ENCODE measurements around the gene HOXC5. TPM values are rescaled to one million over a fixed set of nuclear protein-coding genes. Genes with fewer than 3 reads are reported as not detected.

Gene HOXC5
- total and polyA plus RNA-seq, 9 donors, result 1.8 to 11.0 (median 2.9) TPM

GRCh38 chr12:54022960-54023884, 9.6 kb upstream of the HOXC5 start:
- no peaks in the 10 kb centered on the region for H3K27me3 ChIP-seq
- H3K27ac ChIP-seq, result peak overlapping the region; percentile 33 to 95
- 33 to 61% (median 42%) methylated on average over 8 of the region's 8 CpGs for WGBS, 3 donors

GRCh38 chr12:54024127-54024526, 8.7 kb upstream of the HOXC5 start:
- Histone ChIP-seq H3K4me3 (no peak overlapping the region), H3K27ac (peak overlapping the region; percentile 39 to 95), H3K36me3 (no peaks in the 10 kb centered on the region), H3K4me1 (ENCODE audit: insufficient read depth) (peaks cover 11% of the 10 kb centered on the region), H3K27me3 (no peaks in the 10 kb centered on the region), H3K9me3 (no peaks in the 10 kb centered on the region)
- no peak for TF ChIP-seq CTCF (IDR thresholded peaks at IDR 0.05)
- no peak for TF ChIP-seq EP300 (IDR thresholded peaks at IDR 0.05)
- TF ChIP-seq POLR2A (IDR thresholded peaks at IDR 0.05), result no peak
- intact Hi-C loops (cut with DNase I), result no loop called here
- DNase-seq, result peak in 4 of 5 donors; percentile 41 to 56 (median 54)
- WGBS, 3 donors, result 22 to 60% (median 44%) methylated on average over 17 of the region's 17 CpGs

More at GRCh38 chr12:54022960-54023884, 9.6 kb upstream of the HOXC5 start:
- TF ChIP-seq POLR2A (IDR thresholded peaks at IDR 0.05), result no peak
- no peak for TF ChIP-seq EP300 (IDR thresholded peaks at IDR 0.05)
- no peak for TF ChIP-seq CTCF (IDR thresholded peaks at IDR 0.05)
- H3K36me3 ChIP-seq, result no peaks in the 10 kb centered on the region
- intact Hi-C loops (cut with DNase I), result no loop called here
- H3K4me1 ChIP-seq (ENCODE audit: insufficient read depth), result peaks cover 11% of the 10 kb centered on the region
- DNase-seq, result peak in 2 of 5 donors; percentile 12 to 30
- H3K9me3 ChIP-seq, result no peaks in the 10 kb centered on the region
- no peak overlapping the region for H3K4me3 ChIP-seq

- H3K27ac ChIP-seq, result peak overlapping the region; percentile 43 to 95
- H3K27me3 ChIP-seq, result no peaks in the 10 kb centered on the region
- H3K4me1 ChIP-seq (ENCODE audit: insufficient read depth), result peaks cover 11% of the 10 kb centered on the region
- no peaks in the 10 kb centered on the region for H3K36me3 ChIP-seq
- no peak for TF ChIP-seq EP300 (IDR thresholded peaks at IDR 0.05)
- TF ChIP-seq POLR2A (IDR thresholded peaks at IDR 0.05), result no peak
- no peak for TF ChIP-seq CTCF (IDR thresholded peaks at IDR 0.05)
- DNase-seq, result peak in 2 of 5 donors; percentile 9 to 34
- no peaks in the 10 kb centered on the region for H3K9me3 ChIP-seq
- no peak overlapping the region for H3K4me3 ChIP-seq
- WGBS, 3 donors, result 28 to 38% (median 31%) methylated on average over 5 of the region's 5 CpGs
- intact Hi-C loops (cut with DNase I), result loop anchor here in 1 of 4 donors (5.0 kb wide), 1 partner anchor 168 kb away; no protein-coding TSS in a partner anchor
Observed at GRCh38 chr12:54024581-54025305, 8.1 kb upstream of the HOXC5 start.
